ENCODE measurements around the gene ARHGAP42.

ARHGAP42 gene

DNA sequence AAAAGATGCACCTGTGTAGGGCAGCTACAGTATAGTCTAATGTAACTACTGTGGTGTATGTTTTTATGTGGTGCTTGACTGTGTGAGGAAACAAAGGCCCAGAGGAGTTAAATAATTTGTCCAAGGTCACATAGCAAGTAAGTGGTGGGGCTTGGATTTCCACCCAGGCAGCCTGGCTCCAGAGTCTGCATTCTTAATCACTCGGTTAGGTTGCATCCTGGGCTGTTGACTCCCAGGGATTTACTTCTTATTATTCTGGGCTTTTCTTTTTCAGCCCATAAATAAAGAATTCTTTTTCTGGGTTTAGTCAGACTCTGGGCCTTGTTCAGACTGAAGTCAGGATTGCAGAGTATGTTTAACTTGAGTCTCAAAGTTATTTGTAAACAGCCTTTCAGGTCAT, 82.1 kb downstream of the ARHGAP42 start:
- no peak for DNase-seq

DNA sequence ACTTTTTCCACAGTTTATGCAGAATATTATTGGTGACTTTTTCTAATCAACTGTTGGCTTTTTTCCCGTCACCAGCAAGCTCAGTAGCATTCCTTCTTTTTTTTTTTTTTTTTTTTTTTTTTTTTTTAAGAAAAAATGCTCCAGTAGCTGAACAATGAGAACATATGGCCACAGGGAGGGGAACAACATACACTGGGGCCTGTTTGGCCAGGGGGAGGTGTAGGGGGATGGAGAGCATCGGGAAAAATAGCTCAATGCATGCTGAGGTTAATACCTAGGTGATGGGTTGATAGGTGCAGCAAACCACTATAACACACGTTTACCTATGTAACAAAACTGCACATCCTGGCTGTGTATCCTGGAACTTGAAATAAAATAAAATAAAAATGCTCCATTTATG, 82.5 kb downstream of the ARHGAP42 start:
- DNase-seq: no peak

GRCh38 chr11:100774132-100774531, 87.0 kb downstream of the ARHGAP42 start:
- DNase-seq: no peak

- no peak for DNase-seq
Observed at GRCh38 chr11:100774859-100775258, 87.8 kb downstream of the ARHGAP42 start.

- DNase-seq: no peak
Observed at GRCh38 chr11:100776212-100776896, 89.3 kb downstream of the ARHGAP42 start.

- no peak for DNase-seq
Observed at GRCh38 chr11:100777103-100777502, 90.0 kb downstream of the ARHGAP42 start.

DNA sequence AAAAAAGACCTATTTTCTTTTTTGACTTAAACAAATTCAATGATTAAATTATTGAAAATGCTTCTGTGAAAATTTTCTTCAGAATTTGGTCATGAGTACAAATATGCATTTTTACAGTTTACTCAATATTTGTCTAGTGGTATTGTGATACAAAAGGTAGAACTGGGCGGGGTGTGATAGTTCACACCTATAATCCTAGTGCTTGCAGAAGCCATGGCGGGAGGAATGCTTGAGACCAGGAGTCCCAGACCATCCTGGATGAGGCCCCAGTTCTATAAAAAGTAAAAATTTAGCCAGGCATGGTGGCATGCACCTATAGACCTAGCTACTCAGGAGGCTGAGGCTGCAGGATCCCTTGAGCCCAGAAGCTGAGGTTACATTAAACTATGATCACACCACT, 90.6 kb downstream of the ARHGAP42 start:
- no peak for DNase-seq

DNA sequence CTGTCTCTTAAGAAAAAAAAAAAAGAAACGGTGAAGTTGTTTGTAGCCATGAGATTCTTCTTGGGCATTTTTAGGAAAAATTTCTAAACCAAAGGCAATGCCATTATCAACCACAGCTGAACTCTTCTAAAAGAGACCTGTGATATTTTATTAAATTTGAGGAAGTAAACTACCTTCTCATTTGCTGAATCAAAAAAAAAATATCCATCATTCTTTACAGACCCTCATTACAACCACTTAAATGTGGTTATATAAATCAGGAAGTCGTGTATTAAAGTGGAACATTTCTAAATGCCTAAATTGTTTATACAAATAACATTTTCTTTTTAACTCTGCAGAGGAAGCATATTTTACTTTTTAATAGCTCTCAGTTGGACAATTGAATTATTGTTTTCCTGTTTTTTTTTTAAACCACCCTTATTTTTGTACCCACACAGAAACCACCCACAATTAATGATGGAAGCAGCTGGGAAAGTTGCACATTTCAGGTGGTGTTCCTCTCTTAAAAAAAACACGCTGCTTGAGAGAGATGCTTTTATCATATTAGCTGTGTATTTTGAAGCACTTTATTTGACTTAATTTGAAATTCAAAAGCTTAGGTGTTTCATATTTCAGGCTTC, 91.2 kb downstream of the ARHGAP42 start:
- no peak for DNase-seq

GRCh38 chr11:100780470-100780869, 93.4 kb downstream of the ARHGAP42 start:
- DNase-seq: no peak

- no peak for DNase-seq
Observed at GRCh38 chr11:100785148-100785983, 98.3 kb downstream of the ARHGAP42 start.

GRCh38 chr11:100788561-100789295, 101.6 kb downstream of the ARHGAP42 start:
- no peak for DNase-seq

GRCh38 chr11:100789500-100789899, 102.4 kb downstream of the ARHGAP42 start:
- no peak for DNase-seq

DNA sequence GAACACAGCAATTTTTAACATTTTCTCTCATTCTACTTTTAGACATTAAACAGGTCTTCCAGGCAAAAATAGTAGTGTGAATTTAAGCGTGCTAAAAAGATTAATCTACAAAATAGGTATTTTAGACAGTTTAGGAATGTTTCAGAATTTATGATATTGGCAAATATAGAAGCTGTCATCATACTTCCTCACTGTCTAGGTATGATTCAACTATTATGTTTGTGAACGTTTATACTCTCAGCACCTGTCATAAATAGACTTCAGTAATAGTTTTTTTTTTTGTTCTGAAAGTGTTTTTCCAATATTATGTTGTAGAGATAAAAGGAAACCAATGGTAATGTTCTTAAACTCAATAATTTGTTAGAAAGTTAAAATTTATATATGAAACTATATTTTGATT, 103.0 kb downstream of the ARHGAP42 start:
- no peak for DNase-seq

DNA sequence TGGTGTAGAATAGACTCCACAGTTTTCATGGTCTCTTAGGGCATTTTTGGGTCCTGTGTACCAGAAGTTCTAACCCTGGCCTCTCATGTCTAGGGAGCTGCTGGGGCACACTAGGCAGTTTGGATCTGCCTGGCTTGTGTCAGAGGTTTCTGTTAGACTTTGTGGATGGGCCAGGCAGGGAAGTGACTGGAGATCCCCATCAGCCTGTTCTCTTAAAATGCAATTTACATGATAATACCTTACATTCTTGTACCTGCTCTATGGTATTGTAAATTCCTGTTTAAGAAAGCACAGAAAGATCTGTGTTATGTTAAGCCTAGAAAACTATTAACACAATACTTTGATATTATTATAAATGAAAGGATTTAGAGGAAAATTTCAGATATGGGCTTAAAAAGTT, 104.0 kb downstream of the ARHGAP42 start:
- no peak for DNase-seq

DNA sequence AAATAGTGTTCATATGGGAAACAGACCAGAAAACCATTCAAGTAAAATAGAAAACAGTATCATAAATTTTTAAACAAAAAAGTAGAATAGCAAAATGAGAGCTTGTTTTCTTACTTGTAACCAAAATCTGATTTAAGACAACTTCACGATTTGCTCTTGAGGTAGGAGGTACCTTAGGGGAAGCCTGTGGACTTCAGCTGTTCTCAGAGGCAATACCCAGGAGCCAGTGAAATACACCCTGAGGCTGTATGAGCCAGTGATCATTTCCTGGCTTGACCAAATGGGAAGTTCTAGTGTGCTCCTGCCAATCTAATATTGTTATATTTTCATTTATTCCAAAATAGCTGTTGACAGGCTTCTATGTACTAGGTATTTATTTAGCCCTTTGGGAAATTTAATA, 104.8 kb downstream of the ARHGAP42 start:
- no peak for DNase-seq

DNA sequence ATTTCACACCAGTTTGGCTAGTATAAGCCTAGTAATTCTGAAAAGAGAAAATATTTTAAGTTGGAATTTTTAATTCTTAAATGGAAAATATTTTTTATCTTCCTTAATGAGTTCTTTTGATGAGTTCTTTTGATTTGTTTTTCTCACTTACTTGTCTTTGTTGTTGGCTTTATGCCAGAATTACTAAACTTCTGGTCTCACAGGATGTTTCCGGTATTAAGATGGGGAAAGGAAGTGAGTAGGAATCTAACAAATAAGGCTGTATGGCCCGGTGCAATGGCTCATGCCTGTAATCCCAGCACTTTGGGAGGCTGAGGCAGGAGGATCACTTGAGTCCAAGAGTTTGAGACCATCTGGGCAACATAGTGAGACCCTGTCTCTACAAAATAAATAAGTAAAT, 106.4 kb downstream of the ARHGAP42 start:
- no peak for DNase-seq

GRCh38 chr11:100794446-100794845, 107.4 kb downstream of the ARHGAP42 start:
- no peak for DNase-seq

- no peak for DNase-seq
Observed at GRCh38 chr11:100799445-100799844, 112.4 kb downstream of the ARHGAP42 start.

GRCh38 chr11:100800202-100800601, 113.1 kb downstream of the ARHGAP42 start:
- DNase-seq: no peak

GRCh38 chr11:100801225-100801999, 114.3 kb downstream of the ARHGAP42 start:
- DNase-seq: no peak

- DNase-seq: no peak
Observed at GRCh38 chr11:100805506-100806199, 118.6 kb downstream of the ARHGAP42 start.

GRCh38 chr11:100806296-100806695, 119.2 kb downstream of the ARHGAP42 start:
- DNase-seq: no peak
